ENCODE data around the gene PHRF1. TPM values are rescaled to one million over a fixed set of nuclear protein-coding genes. Genes with fewer than 3 reads are reported as not detected.

The PHRF1 gene
- total and polyA plus RNA-seq, 9 of the 15 experiments (the other 6 are each of a cell fraction or from before 2014, with no cell fraction given), result 0.07 to 37.2 (median 7.7) TPM

GRCh38 chr11:555780-556661, 20.2 kb upstream of the PHRF1 start:
- in situ Hi-C loops (cut with MboI) (no loop called here), intact Hi-C loops (cut with micrococcal nuclease) (loop anchor here (10.0 kb wide), 2 partner anchors 59 to 139 kb away; partner anchors contain the start of genes DEAF1, IRF7 and TMEM80)
- DNase-seq (ENCODE audit: extremely low read depth in 1 of 4, low spot score in 3 of 4) (no peak), ATAC-seq (no peak), FAIRE-seq (no peak)
- 93% methylated on average over 11 of the region's 104 CpGs for WGBS (ENCODE audit: insufficient coverage, low coverage, missing lambda C conversion rate)
- Histone ChIP-seq H3K4me2 (ENCODE audit: insufficient read depth, low read length) (no peak overlapping the region), H4K20me1 (replicated peaks; ENCODE audit: control insufficient read depth, insufficient read depth, low read length) (no peaks in the 10 kb centered on the region), H3K36me3 (ENCODE audit: control insufficient read depth, insufficient read depth, low read length) (no peaks in the 10 kb centered on the region), H3K27me3 (ENCODE audit: control insufficient read depth in 2 of 2, insufficient read depth in 2 of 2, low read length in 2 of 2) (no peaks in the 10 kb centered on the region), H3K4me1 (replicated peaks in 1 of 2; ENCODE audit: control insufficient read depth in 2 of 2, insufficient read depth in 2 of 2, low read length in 2 of 2) (peaks cover 27 to 97% of the 10 kb centered on the region in 2 experiments), H3K9me1 (ENCODE audit: control insufficient read depth, insufficient read depth, low read length) (peaks cover 2% of the 10 kb centered on the region), H2AFZ (ENCODE audit: low read depth, low read length) (no peak overlapping the region), H3K79me2 (ENCODE audit: control insufficient read depth, insufficient read depth, low read length) (peaks cover 9% of the 10 kb centered on the region; the same call in 1 of the 3 replicates), H3K9me3 (replicated peaks; ENCODE audit: control insufficient read depth, insufficient read depth, low read depth, low read length) (no peaks in the 10 kb centered on the region), H3K4me3 (no peak overlapping the region), H3K27ac (ENCODE audit: extremely low read depth, low read depth, low read length) (no peak overlapping the region), H3K9ac (ENCODE audit: insufficient read depth in 1 of 2, low read depth in 2 of 2, low read length in 2 of 2) (no peak overlapping the region)
- CTCF ChIA-PET (ENCODE audit: low intra/inter-chr PET ratio), result interaction anchor here (1.8 kb wide), 1 partner anchor 172 kb away, joined by 12 read pairs; no protein-coding TSS in a partner anchor
- TF ChIP-seq ZBTB33 (CRISPR knock-in tag; IDR thresholded peaks at IDR 0.05) (peak; percentile 73), POLR2A (conservative IDR thresholded peaks at IDR 0.05) (no peak), RBFOX2 (IDR thresholded peaks at IDR 0.05; ENCODE audit: low read depth, low read length) (peak; percentile 7; the same call in 1 of the 2 replicates)
- no TSS peak for BruUV-seq (replicated peaks)
- POLR2A ChIA-PET, result interaction anchor here (0.6 to 1.8 kb wide), 4 partner anchors 15 to 100 kb away, joined by 3 to 5 read pairs (median 4); no protein-coding TSS in a partner anchor

Measured in K562 (cell line).